Embryonic facial prominence (tissue), 1 donor: Measurements from ENCODE around the gene MYPN.

Experiments used
- DNase-seq: peaks from one replicate; pipeline ENCODE4 v3.0.0-alpha.2; 2016; ENCODE audit errors: extremely low spot score

Gene MYPN

GRCh38 chr10:68095153-68095552, 14.1 kb upstream of the MYPN start:
- DNase-seq: no peak

- no peak for DNase-seq
Measured at GRCh38 chr10:68096913-68097516, 12.3 kb upstream of the MYPN start.

GRCh38 chr10:68099736-68100135, 9.6 kb upstream of the MYPN start:
- no peak for DNase-seq

- no peak for DNase-seq
Measured at GRCh38 chr10:68101066-68101465, 8.2 kb upstream of the MYPN start.

GRCh38 chr10:68103261-68103878, 5.9 kb upstream of the MYPN start:
- DNase-seq: no peak

GRCh38 chr10:68103901-68104300, 5.4 kb upstream of the MYPN start:
- no peak for DNase-seq

DNA sequence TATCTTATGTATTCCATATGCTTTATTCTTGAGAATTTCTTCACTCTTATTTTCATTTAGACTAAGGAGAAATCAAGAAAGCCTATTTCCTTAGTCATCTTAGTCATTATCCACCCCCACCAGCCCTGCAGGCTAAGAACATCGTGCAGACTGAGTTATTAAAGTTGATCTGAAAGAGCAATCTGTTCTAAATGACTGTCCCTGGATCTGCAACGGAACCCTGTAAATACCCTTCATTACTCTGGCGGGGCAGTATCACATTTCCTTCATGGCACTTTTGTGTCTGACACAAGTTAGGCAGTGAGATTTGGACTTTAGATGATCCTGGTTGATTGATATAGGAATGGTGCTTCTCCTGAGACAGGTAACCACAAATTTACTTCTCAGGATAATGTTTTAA, 3.5 kb upstream of the MYPN start:
- DNase-seq: no peak

DNA sequence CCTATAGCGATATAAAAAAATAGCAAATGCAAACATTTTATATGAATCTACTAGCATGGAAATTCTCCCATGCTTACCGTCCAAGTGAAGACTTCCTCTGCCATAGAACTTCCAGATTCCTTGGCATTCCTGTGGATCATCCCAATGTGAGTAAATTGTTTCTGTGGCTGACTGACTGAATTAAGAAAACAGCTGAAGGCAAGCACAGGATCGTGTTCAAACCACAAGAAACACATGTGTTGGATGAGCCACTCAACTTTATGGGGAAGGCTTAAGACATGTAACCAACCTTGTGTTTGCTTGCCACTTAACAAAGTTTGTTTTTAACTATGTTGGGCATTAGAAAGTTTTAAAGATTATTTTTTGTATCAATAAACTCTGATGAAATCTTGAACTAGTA, 2.6 kb upstream of the MYPN start:
- no peak for DNase-seq

- no peak for DNase-seq
Measured at GRCh38 chr10:68107651-68108050, 1.6 kb upstream of the MYPN start.

- DNase-seq: no peak
Measured at GRCh38 chr10:68108051-68108450, 1.2 kb upstream of the MYPN start.

DNA sequence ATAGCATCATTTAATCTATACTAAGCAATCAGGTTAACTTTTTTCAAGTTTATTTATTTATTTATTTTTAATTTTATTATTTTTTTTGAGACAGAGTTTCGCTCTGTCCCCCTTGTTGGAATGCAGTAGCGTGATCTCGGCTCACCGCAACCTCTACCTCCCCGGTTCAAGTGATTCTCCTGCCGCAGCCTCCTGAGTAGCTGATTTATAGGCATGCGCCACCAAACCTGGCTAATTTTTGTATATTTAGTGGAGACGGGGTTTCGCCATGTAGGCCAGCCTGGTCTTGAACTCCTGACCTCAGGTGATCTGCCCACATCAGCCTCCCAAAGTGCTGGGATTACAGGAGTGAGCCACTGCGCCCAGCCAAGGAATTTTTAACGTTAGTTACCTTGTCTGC, 635 bp upstream of the MYPN start:
- no peak for DNase-seq

- DNase-seq: no peak
Measured at GRCh38 chr10:68110027-68110426, 739 bp downstream of the MYPN start.

- no peak for DNase-seq
Measured at GRCh38 chr10:68111584-68111983, 2.3 kb downstream of the MYPN start.

- DNase-seq: no peak
Measured at GRCh38 chr10:68112837-68113236, 3.5 kb downstream of the MYPN start.

DNA sequence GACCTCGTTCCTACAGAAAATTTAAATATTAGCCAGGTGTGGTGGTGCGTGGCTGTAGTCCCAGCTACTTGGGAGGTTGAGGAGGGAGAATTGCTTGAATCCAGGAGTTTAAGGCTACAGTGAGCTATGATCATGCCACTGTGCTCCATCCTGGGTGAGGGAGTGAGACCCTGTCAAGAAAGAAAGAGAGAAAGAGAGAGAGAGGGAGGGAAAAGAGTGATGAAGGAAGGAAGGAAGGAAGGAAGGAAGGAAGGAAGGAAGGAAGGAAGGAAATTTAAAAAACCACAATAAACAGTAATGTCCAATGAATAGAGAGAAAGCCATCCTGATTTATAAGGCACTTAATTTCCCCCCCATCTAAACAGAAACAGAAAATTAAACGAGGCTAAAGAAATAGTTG, 9.4 kb downstream of the MYPN start:
- no peak for DNase-seq

DNA sequence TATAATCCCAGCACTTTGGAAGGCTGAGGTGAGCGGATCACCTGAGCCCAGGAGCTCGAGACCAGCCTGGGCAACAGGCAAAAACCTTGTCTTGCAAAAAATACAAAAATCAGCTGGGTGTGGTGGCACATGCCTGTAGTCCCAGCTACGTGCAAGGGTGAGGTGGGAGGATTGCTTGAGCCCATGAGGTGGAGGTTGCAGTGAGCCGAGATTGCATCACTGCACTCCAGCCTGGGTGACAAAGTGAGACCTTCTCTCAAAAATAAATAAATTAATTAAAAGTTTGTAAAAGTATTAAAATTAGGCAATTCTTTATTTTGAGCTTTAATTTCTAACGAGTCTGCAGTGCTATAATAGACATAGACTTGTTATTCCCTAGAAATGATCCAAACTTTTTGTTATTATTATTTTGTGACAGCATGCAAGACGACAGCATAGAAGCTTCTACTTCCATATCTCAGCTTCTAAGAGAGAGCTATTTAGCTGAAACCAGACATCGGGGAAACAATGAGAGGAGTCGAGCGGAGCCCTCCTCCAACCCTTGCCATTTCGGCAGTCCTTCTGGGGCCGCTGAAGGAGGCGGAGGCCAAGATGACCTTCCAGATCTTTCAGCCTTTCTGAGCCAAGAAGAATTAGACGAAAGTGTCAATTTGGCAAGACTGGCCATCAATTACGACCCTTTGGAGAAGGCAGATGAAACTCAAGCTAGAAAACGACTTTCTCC, 11.9 kb downstream of the MYPN start:
- no peak for DNase-seq

GRCh38 chr10:68121852-68122251, 12.6 kb downstream of the MYPN start:
- DNase-seq: no peak

- DNase-seq: no peak
Measured at GRCh38 chr10:68124718-68125117, 15.4 kb downstream of the MYPN start.

GRCh38 chr10:68125772-68126171, 16.5 kb downstream of the MYPN start:
- DNase-seq: no peak

DNA sequence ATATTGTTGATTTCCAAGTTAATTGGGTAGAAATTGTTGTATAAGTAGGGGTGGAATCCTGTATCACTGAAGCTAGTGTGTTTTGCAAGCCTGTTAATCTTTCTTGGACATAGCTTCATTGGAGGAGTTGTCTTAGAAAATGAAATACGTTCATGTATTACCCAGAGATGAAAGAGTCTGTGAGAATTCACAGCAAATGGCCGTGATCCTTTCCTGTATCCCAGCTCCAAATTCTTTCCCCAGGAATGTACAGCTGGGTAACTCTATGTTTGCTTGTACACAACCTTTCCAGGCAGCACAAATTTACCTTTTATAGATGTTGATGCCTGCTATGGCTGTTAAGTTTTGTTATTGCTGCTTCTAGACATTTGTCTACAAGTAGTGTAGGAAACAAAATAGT, 18.7 kb downstream of the MYPN start:
- DNase-seq: no peak

- DNase-seq: no peak
Measured at GRCh38 chr10:68132391-68132790, 23.1 kb downstream of the MYPN start.

DNA sequence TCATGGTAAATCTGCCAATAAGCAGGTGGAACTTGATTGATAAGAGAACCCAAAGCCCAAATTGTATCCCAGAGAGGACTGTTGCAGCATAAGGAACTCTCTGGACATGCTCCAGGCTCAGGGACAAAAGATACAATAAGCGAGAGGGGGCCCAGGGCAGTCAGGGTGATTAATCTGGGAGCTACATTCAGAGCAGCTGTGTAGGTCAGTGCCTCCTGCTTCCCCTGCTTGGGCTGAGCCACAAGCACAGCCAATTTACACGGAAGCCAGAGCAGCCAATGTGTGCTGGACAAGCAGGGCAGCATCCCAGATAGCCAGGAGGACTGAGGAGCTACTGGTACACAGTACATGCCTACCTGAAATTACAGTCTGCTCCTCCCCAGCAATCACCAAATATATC, 24.2 kb downstream of the MYPN start:
- no peak for DNase-seq

- no peak for DNase-seq
Measured at GRCh38 chr10:68135362-68135761, 26.1 kb downstream of the MYPN start.
